NCI-H1694 (cell line): Measurements from ENCODE around the gene TMEM119.

Experiments
- DNase-seq: peaks from one replicate; lab custom pipeline; 2025; lab: John Stamatoyannopoulos, UW

TMEM119 gene, protein sequence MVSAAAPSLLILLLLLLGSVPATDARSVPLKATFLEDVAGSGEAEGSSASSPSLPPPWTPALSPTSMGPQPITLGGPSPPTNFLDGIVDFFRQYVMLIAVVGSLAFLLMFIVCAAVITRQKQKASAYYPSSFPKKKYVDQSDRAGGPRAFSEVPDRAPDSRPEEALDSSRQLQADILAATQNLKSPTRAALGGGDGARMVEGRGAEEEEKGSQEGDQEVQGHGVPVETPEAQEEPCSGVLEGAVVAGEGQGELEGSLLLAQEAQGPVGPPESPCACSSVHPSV

DNA sequence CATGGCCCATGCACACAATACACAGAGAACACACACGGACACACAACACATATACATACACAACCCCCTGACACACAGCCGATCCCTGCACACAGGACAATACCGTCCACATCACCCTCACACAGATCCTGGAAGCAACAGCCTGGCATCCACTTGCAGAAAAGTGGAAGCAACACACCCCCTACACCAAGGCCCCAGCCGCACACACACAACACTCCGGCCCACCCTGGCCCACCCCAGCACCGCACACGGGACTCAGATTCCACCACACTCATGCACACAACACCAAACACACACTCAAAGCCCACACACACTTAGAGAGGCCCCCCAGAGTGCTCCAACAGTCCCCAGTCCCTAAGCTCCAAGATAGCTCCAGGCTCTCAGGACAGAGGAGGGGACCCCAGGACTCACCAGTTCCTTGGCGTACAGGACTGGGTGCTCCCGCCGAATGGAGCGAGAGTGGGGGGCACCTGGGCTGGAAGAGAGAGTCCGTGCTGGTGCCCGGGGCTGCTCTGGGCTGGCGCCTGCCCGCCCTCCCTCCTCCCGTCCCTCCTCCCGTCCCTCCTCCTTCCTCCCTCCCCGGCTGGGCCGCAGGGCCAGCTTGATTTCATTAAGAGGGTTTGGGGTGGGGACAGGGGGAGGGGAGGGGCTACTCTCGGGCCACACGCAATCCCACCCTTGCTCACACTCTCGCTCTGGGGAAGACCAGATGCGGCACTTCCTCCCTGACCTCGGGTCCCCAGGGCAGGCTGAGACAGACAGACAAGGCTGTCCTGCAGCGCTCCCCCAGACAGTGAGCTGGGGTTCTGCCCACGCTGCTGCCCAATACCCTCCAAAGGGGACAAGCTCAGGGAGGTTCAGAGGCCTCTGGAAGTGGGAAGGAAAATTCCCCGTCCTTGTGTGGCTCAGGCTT lies at the start of gene TMEM119:
Gene TMEM119, minus strand, starts transcription at position 526 of the 913 bp plus-strand sequence. CDS start 5,701 bp downstream, outside the sequence.
- no peak for DNase-seq

DNA sequence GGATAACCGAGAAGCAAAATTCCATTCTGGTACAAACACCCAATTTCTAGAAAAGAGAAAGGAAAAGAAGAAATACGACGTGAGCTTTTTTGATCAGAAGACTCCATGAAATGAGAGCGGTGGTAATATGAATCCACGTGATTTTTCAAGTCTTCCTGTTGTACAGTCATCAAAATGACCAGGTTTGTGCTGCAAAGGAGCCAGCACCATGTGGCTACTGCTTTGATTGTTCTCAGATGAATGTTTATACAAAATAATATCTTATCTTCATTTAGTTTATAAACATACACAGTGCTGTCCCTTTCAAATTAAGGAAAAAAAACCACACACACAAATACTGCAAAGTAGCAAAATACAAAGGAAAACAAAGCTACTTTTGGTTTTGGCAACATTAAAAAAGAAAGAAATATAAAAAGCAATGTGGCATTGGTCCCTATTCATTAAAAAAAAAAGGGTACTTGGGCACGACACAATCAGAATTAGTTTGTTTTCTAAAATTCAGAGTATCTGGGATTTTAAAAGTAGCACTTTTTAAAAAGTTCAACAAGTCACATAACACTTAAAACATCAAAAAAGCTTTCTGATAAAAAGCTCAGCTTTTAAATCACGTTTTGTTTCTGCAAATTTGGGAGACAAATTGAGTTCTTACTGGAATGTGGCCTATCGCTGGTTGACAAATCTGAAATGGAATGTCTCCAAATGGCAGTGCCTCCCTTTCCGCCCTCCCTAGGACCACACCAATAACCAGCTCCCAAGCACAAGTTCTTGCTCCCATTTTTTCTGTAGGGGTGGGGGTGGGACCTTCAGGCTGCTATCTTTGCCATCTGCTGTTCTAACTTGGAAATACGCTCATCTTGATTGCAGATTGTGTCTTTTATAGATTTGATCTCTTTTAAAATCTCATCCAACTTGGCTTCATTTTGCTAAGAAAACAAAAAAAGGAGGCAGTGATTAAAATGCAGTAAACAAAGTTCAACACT lies 49.0 kb upstream of the TMEM119 start:
- DNase-seq = no peak

GRCh38 chr12:108645686-108646599 lies 48.1 kb upstream of the TMEM119 start:
- DNase-seq = no peak

GRCh38 chr12:108644811-108645120 lies 46.9 kb upstream of the TMEM119 start:
- no peak for DNase-seq

DNA sequence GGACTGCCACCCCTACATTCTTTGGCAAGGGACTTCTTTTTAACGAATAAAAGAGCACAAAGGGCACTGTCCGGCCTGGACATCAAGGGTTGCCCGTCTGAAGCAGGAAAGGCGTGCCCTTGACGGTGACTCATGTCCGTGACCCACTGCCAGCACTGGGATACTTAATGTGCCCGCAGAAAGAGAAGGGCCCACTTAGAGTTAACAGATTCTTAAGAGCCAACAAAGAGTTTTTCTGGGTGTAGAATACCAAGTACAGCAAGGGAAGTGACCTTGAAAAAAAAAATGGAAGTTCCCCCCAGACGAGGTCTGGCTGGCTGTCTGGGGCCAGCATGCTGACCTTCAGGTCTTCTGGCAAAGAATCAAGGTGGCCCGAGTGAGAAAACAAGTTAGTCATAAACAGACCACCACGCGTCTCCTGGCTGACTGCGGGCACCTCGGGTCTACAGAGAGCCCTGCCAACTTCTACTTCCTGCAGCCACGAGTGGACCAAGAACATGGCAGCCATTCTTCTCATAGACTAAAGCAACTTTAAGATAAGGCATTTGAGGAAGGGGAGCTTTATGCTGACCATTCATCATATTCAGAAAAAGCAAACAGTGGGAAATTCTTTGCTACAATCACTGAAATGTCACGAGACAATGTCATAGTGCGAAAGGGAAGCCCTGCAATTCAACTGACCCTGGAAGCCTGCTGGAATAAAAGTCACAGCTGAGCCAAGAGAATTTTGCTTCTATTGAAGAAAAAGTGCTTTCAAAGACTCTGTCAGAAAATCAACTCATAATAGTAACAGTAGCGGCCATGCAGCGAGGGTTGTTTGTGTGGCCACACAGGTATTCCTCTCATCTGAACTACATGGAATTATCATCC lies 46.3 kb upstream of the TMEM119 start:
- DNase-seq = no peak

- no peak for DNase-seq
Measured at GRCh38 chr12:108642899-108643654, 45.2 kb upstream of the TMEM119 start.

- DNase-seq = no peak
Measured at GRCh38 chr12:108642269-108642870, 44.5 kb upstream of the TMEM119 start.

- DNase-seq = no peak
Measured at GRCh38 chr12:108641446-108642268, 43.8 kb upstream of the TMEM119 start.

DNA sequence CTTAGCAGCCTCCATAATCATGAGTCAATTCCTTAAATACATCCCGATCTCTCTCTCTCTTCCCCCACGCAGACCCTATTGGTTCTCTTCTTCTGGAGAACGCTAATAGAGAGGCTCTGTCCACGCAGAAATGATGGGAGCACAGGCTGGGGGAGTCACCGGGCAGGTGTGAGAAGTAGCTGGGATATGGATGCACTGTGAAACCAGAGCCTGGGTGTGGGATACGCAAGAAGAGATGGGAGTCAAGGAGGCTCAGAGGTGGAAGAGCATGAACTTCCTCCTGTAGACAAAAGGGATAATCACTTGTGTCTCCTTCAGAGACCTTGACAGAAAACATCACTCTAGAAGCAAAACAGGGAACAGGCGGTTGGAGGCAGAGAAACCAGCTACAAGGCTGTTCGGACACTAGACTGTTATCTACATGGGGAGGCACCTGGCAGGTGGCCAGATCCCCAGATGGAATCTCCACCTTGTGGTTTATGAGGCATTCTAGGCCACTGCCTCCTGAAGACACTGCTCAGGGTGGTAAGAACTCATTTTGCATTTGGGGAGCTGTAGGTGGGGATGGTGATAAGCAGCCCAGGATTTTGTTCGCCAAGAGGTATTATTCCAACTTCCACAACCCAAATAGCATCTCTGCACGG lies 43.0 kb upstream of the TMEM119 start:
- DNase-seq = no peak

- DNase-seq = no peak
Measured at GRCh38 chr12:108638997-108639822, 41.3 kb upstream of the TMEM119 start.

- no peak for DNase-seq
Measured at GRCh38 chr12:108638141-108638827, 40.4 kb upstream of the TMEM119 start.

GRCh38 chr12:108637222-108637971 lies 39.5 kb upstream of the TMEM119 start:
- DNase-seq = no peak

GRCh38 chr12:108635997-108636808 lies 38.3 kb upstream of the TMEM119 start:
- DNase-seq = no peak
